ENCODE measurements around the gene DHFR. TPM values are rescaled to one million over a fixed set of nuclear protein-coding genes. Genes with fewer than 3 reads are reported as not detected.

Gene DHFR
- total RNA-seq, 1 experiment from 2014 or later, result 13.0 TPM

GRCh38 chr5:80594810-80595209 lies 60.0 kb downstream of the DHFR start:
- intact Hi-C loops (cut with micrococcal nuclease), result no loop called here
- Mint-ChIP-seq H3K9me3 (ENCODE audit: unreplicated experiment) (no peaks in the 10 kb centered on the region), H3K27ac (ENCODE audit: low read depth, unreplicated experiment) (no peak overlapping the region), H3K27me3 (ENCODE audit: insufficient read depth, unreplicated experiment) (no peaks in the 10 kb centered on the region), H3K4me3 (ENCODE audit: unreplicated experiment) (no peak overlapping the region), H3K36me3 (ENCODE audit: insufficient read depth, unreplicated experiment) (no peaks in the 10 kb centered on the region), H3K4me1 (ENCODE audit: insufficient read depth, unreplicated experiment) (no peaks in the 10 kb centered on the region)
- CTCF ChIA-PET, result no interaction called here
- POLR2A ChIA-PET, result interaction anchor here (0.6 kb wide), 1 partner anchor 22 kb away, joined by 4 read pairs; no protein-coding TSS in a partner anchor
- DNase-seq (ENCODE audit: unreplicated experiment), result no peak
- BruUV-seq (replicated peaks), result no TSS peak
- no peak for TF ChIP-seq CTCF (IDR thresholded peaks at IDR 0.05; ENCODE audit: unreplicated experiment)

- no TSS peak for BruUV-seq (replicated peaks)
- ChIA-PET POLR2A (no interaction called here), CTCF (interaction anchor here (0.6 to 0.7 kb wide), 2 partner anchors 190 to 288 kb away, joined by 3 to 4 read pairs; no protein-coding TSS in a partner anchor)
- Mint-ChIP-seq H3K9me3 (ENCODE audit: unreplicated experiment) (no peaks in the 10 kb centered on the region), H3K27me3 (ENCODE audit: insufficient read depth, unreplicated experiment) (no peaks in the 10 kb centered on the region), H3K36me3 (ENCODE audit: insufficient read depth, unreplicated experiment) (no peaks in the 10 kb centered on the region), H3K27ac (ENCODE audit: low read depth, unreplicated experiment) (no peak overlapping the region), H3K4me3 (ENCODE audit: unreplicated experiment) (no peak overlapping the region), H3K4me1 (ENCODE audit: insufficient read depth, unreplicated experiment) (no peaks in the 10 kb centered on the region)
- intact Hi-C loops (cut with micrococcal nuclease), result no loop called here
- TF ChIP-seq CTCF (IDR thresholded peaks at IDR 0.05; ENCODE audit: unreplicated experiment), result no peak
- no peak for DNase-seq (ENCODE audit: unreplicated experiment)
Measured at GRCh38 chr5:80592761-80593160, 62.0 kb downstream of the DHFR start.

GRCh38 chr5:80592105-80592504 lies 62.7 kb downstream of the DHFR start:
- H3K9me3 Mint-ChIP-seq (ENCODE audit: unreplicated experiment), result no peaks in the 10 kb centered on the region
- no peaks in the 10 kb centered on the region for H3K36me3 Mint-ChIP-seq (ENCODE audit: insufficient read depth, unreplicated experiment)
- POLR2A ChIA-PET, result no interaction called here
- BruUV-seq (replicated peaks), result no TSS peak
- no peak for DNase-seq (ENCODE audit: unreplicated experiment)
- H3K27ac Mint-ChIP-seq (ENCODE audit: low read depth, unreplicated experiment), result no peak overlapping the region
- H3K4me3 Mint-ChIP-seq (ENCODE audit: unreplicated experiment), result no peak overlapping the region
- intact Hi-C loops (cut with micrococcal nuclease), result no loop called here
- H3K27me3 Mint-ChIP-seq (ENCODE audit: insufficient read depth, unreplicated experiment), result no peaks in the 10 kb centered on the region
- no peaks in the 10 kb centered on the region for H3K4me1 Mint-ChIP-seq (ENCODE audit: insufficient read depth, unreplicated experiment)
- no peak for TF ChIP-seq CTCF (IDR thresholded peaks at IDR 0.05; ENCODE audit: unreplicated experiment)
- CTCF ChIA-PET, result no interaction called here

GRCh38 chr5:80591352-80591751 lies 63.4 kb downstream of the DHFR start:
- Mint-ChIP-seq H3K4me3 (ENCODE audit: unreplicated experiment) (no peak overlapping the region), H3K36me3 (ENCODE audit: insufficient read depth, unreplicated experiment) (no peaks in the 10 kb centered on the region), H3K27ac (ENCODE audit: low read depth, unreplicated experiment) (no peak overlapping the region), H3K27me3 (ENCODE audit: insufficient read depth, unreplicated experiment) (no peaks in the 10 kb centered on the region), H3K4me1 (ENCODE audit: insufficient read depth, unreplicated experiment) (no peaks in the 10 kb centered on the region), H3K9me3 (ENCODE audit: unreplicated experiment) (no peaks in the 10 kb centered on the region)
- CTCF ChIA-PET, result no interaction called here
- intact Hi-C loops (cut with micrococcal nuclease), result no loop called here
- no TSS peak for BruUV-seq (replicated peaks)
- DNase-seq (ENCODE audit: unreplicated experiment), result peak; percentile 5
- POLR2A ChIA-PET, result no interaction called here
- TF ChIP-seq CTCF (IDR thresholded peaks at IDR 0.05; ENCODE audit: unreplicated experiment), result no peak
